Stimulated activated CD8-positive, alpha-beta memory T cell treated with anti-CD3 and anti-CD28 coated beads, Interleukin-15, amount 100 ng/mL, for 1 hour (primary cell): ENCODE measurements around the gene SYT9.

Source experiments
- DNase-seq: peaks from one replicate; pipeline ENCODE4 v3.0.0-alpha.2; 2020; ENCODE audit warnings: low read depth

The SYT9 gene

GRCh38 chr11:7471071-7471470 is 219.4 kb downstream of the SYT9 start:
- DNase-seq = no peak

GRCh38 chr11:7473717-7474116 is 222.0 kb downstream of the SYT9 start:
- no peak for DNase-seq

- no peak for DNase-seq
These were observed 228.4 kb downstream of the SYT9 start for GRCh38 chr11:7480113-7480512.

- DNase-seq = no peak
These were observed 232.4 kb downstream of the SYT9 start for GRCh38 chr11:7484131-7484530.

- no peak for DNase-seq
These were observed 232.9 kb downstream of the SYT9 start for GRCh38 chr11:7484645-7485044.

- no peak for DNase-seq
These were observed 233.7 kb downstream of the SYT9 start, which contains the start of gene OLFML1 for GRCh38 chr11:7485186-7486097. TSS of gene OLFML1 (plus strand) at chr11:7485506. CDS start at chr11:7485876, 370 bp downstream.

- no peak for DNase-seq
These were observed 234.5 kb downstream of the SYT9 start for GRCh38 chr11:7486098-7486780.

- no peak for DNase-seq
These were observed 235.1 kb downstream of the SYT9 start for GRCh38 chr11:7486781-7487140.

GRCh38 chr11:7487360-7487759 is 235.7 kb downstream of the SYT9 start:
- DNase-seq = no peak

GRCh38 chr11:7488681-7489080 is 237.0 kb downstream of the SYT9 start:
- no peak for DNase-seq

- no peak for DNase-seq
These were observed 237.7 kb downstream of the SYT9 start for GRCh38 chr11:7489376-7489775.

- no peak for DNase-seq
These were observed 238.3 kb downstream of the SYT9 start for GRCh38 chr11:7490054-7490453.

GRCh38 chr11:7490535-7490934 is 238.8 kb downstream of the SYT9 start:
- DNase-seq = no peak

GRCh38 chr11:7492253-7492652 is 240.5 kb downstream of the SYT9 start:
- no peak for DNase-seq

- DNase-seq = no peak
These were observed 242.0 kb downstream of the SYT9 start for GRCh38 chr11:7493670-7494069.

GRCh38 chr11:7494086-7494745 is 242.5 kb downstream of the SYT9 start:
- DNase-seq = no peak

GRCh38 chr11:7495882-7496551 is 244.3 kb downstream of the SYT9 start:
- no peak for DNase-seq

GRCh38 chr11:7498193-7498592 is 246.5 kb downstream of the SYT9 start:
- DNase-seq = no peak

- DNase-seq = no peak
These were observed 247.4 kb downstream of the SYT9 start for GRCh38 chr11:7499081-7499480.

- DNase-seq = no peak
These were observed 248.5 kb downstream of the SYT9 start for GRCh38 chr11:7500251-7500650.

GRCh38 chr11:7501251-7501650 is 249.5 kb downstream of the SYT9 start:
- DNase-seq = no peak

- no peak for DNase-seq
These were observed 250.2 kb downstream of the SYT9 start for GRCh38 chr11:7501894-7502293.
